H1 (cell line): ENCODE measurements around the gene LIPC. TPM values are rescaled to one million over a fixed set of nuclear protein-coding genes. Genes with fewer than 3 reads are reported as not detected.

ENCODE experiments used
- CTCF ChIA-PET: fragments of 300-600 bp; sonication (Branson Sonifier 250); formaldehyde crosslinking; loops from one replicate; lab custom pipeline; 2021; ENCODE audit not compliant: partially characterized antibody; lab: Charles Lee
- POLR2A ChIA-PET: fragments of 300-600 bp; sonication (Branson Sonifier 250); formaldehyde crosslinking; loops from one replicate; lab custom pipeline; 2021; ENCODE audit warnings: inconsistent platforms; ENCODE audit not compliant: partially characterized antibody; lab: Charles Lee
- DNase-seq, 2 experiments: peaks; one replicate each; pipeline versions ENCODE4 v3.0.0 to v3.0.0-alpha.2; 2010 to 2022; ENCODE audit warnings: low spot score in 2 of 2, low read depth in 1 of 2, mixed read lengths in 1 of 2
- FAIRE-seq: peaks from 2 replicates; lab custom pipeline; 2011; peaks lifted over from hg19 to GRCh38; lab: Jason Lieb, UNC
- H2AFZ ChIP-seq: 2 replicates; pipeline ENCODE4 v1.8.1; 2012; ENCODE audit warnings: low read length, inconsistent platforms
- H2AK5ac ChIP-seq: 2 replicates; pipeline ENCODE4 v1.6.1; 2013; ENCODE audit warnings: low read depth, low read length
- H2BK120ac ChIP-seq: replicated peaks from 2 replicates; pipeline ENCODE3; 2013; ENCODE audit warnings: low read depth, low read length, inconsistent platforms
- H2BK12ac ChIP-seq: 2 replicates; pipeline ENCODE4 v1.6.1; 2013; ENCODE audit warnings: low read depth, low read length
- H2BK15ac ChIP-seq: 2 replicates; pipeline ENCODE4 v1.6.1; 2013; ENCODE audit warnings: low read length
- H2BK20ac ChIP-seq: 2 replicates; pipeline ENCODE4 v1.6.1; 2013; ENCODE audit warnings: low read length
- H2BK5ac ChIP-seq: 2 replicates; pipeline ENCODE4 v1.6.1; 2013; ENCODE audit warnings: low read depth, low read length
- H3K14ac ChIP-seq: 2 replicates; pipeline ENCODE4 v1.6.1; 2013; ENCODE audit warnings: inconsistent platforms; ENCODE audit not compliant: insufficient read length
- H3K18ac ChIP-seq: 2 replicates; pipeline ENCODE4 v1.6.1; 2013; ENCODE audit warnings: low read length; ENCODE audit errors: extremely low read depth
- H3K23ac ChIP-seq: 2 replicates; pipeline ENCODE4 v1.6.1; 2013; ENCODE audit warnings: inconsistent platforms; ENCODE audit not compliant: insufficient read length
- H3K23me2 ChIP-seq: 2 replicates; pipeline ENCODE4 v1.6.1; 2013; ENCODE audit warnings: low read depth, low read length
- H3K27ac ChIP-seq: 2 replicates; pipeline ENCODE4 v1.6.1; 2011; ENCODE audit warnings: low read depth, low read length, inconsistent platforms
- H3K27me3 ChIP-seq, 4 experiments: replicated peaks in 1 of 4; 1 replicate in 1 of 4; 2 replicates in 3 of 4; pipeline versions ENCODE4 v1.6.1 to v1.8.1; 2011 to 2013; ENCODE audit warnings: low read length in 3 of 4, mild to moderate bottlenecking in 3 of 4, inconsistent platforms in 2 of 4, mixed read lengths in 2 of 4, moderate library complexity in 1 of 4; ENCODE audit not compliant: control insufficient read depth in 3 of 4, insufficient read depth in 3 of 4; ENCODE audit errors: extremely low read depth in 1 of 4
- H3K36me3 ChIP-seq, 4 experiments: 2 replicates each; pipeline versions ENCODE4 v1.6.1 to v1.8.1; 2011 to 2013; ENCODE audit warnings: mild to moderate bottlenecking in 4 of 4, low read length in 3 of 4, moderate library complexity in 2 of 4, control low read depth in 1 of 4, inconsistent platforms in 1 of 4; ENCODE audit not compliant: insufficient read depth in 4 of 4, control insufficient read depth in 2 of 4
- H3K4ac ChIP-seq: replicated peaks from 2 replicates; pipeline ENCODE3; 2013; ENCODE audit warnings: low read length, low read depth, mixed read lengths, inconsistent platforms; ENCODE audit not compliant: insufficient read length
- H3K4me1 ChIP-seq, 4 experiments: replicated peaks in 1 of 4; 1 replicate in 1 of 4; 2 replicates in 3 of 4; pipeline versions ENCODE4 v1.6.1 to v1.8.1; 2011 to 2013; ENCODE audit warnings: low read length in 3 of 4, inconsistent platforms in 2 of 4, mixed read lengths in 1 of 4; ENCODE audit not compliant: insufficient read depth in 4 of 4, control insufficient read depth in 3 of 4
- H3K4me2 ChIP-seq, 2 experiments: 2 replicates each; pipeline versions ENCODE4 v1.6.1 to v1.8.1; 2011 to 2013; ENCODE audit warnings: low read depth in 2 of 2, low read length in 2 of 2, control low read depth in 1 of 2, inconsistent platforms in 1 of 2, mild to moderate bottlenecking in 1 of 2; ENCODE audit not compliant: insufficient read depth in 1 of 2
- H3K4me3 ChIP-seq, 4 experiments: fragments of 200-600, 300-600 bp in 1 of 4; sonication (generic), shearing (Covaris generic), sonication (Bioruptor Twin) in 1 of 4; 2 replicates each; pipeline versions ENCODE4 v1.5.1 to v1.8.1; 2011 to 2016; ENCODE audit warnings: low read length in 4 of 4, low read depth in 3 of 4, control low read depth in 2 of 4, inconsistent platforms in 2 of 4, mild to moderate bottlenecking in 2 of 4, mixed read lengths in 1 of 4, moderate library complexity in 1 of 4; ENCODE audit not compliant: insufficient read depth in 2 of 4; ENCODE audit errors: extremely low read depth in 1 of 4
- H3K56ac ChIP-seq: replicated peaks from 2 replicates; pipeline ENCODE3; 2013; ENCODE audit warnings: low read depth, mild to moderate bottlenecking, mixed read lengths, low read length, inconsistent platforms; ENCODE audit not compliant: insufficient read length
- H3K79me1 ChIP-seq: 2 replicates; pipeline ENCODE4 v1.6.1; 2013; ENCODE audit warnings: low read depth, low read length, control low read depth
- H3K79me2 ChIP-seq, 2 experiments: 2 replicates each; pipeline versions ENCODE4 v1.6.1 to v1.8.1; 2012 to 2013; ENCODE audit warnings: low read length in 2 of 2, mild to moderate bottlenecking in 2 of 2, inconsistent platforms in 1 of 2; ENCODE audit not compliant: insufficient read depth in 2 of 2, control insufficient read depth in 1 of 2
- H3K9ac ChIP-seq, 4 experiments: replicated peaks in 1 of 4; 1 replicate in 1 of 4; 2 replicates in 3 of 4; pipeline versions ENCODE4 v1.6.1 to v1.8.1; 2011 to 2013; ENCODE audit warnings: low read depth in 3 of 4, low read length in 3 of 4, control low read depth in 2 of 4, mild to moderate bottlenecking in 2 of 4, moderate library complexity in 2 of 4, inconsistent platforms in 1 of 4; ENCODE audit errors: extremely low read depth in 1 of 4
- H3K9me3 ChIP-seq, 2 experiments: 2 replicates each; pipeline versions ENCODE4 v1.6.1 to v1.8.1; 2012 to 2013; ENCODE audit warnings: mild to moderate bottlenecking in 2 of 2, moderate library complexity in 2 of 2, control low read depth in 1 of 2, inconsistent platforms in 1 of 2, low read depth in 1 of 2, low read length in 1 of 2, mixed read lengths in 1 of 2; ENCODE audit not compliant: insufficient read depth in 2 of 2
- H4K20me1 ChIP-seq, 2 experiments: replicated peaks in 1 of 2; 2 replicates each; pipeline versions ENCODE3 to v1.8.1; 2011 to 2013; ENCODE audit warnings: inconsistent platforms in 2 of 2, low read length in 2 of 2, mild to moderate bottlenecking in 1 of 2; ENCODE audit not compliant: insufficient read depth in 2 of 2, control insufficient read depth in 1 of 2
- H4K5ac ChIP-seq: 2 replicates; pipeline ENCODE4 v1.6.1; 2013; ENCODE audit warnings: low read length, low read depth, mixed read lengths, inconsistent platforms; ENCODE audit not compliant: insufficient read length
- H4K8ac ChIP-seq: 2 replicates; pipeline ENCODE4 v1.8.0; 2013; ENCODE audit warnings: mild to moderate bottlenecking, moderate library complexity, low read length, inconsistent platforms; ENCODE audit not compliant: insufficient read depth; ENCODE audit errors: extremely low read depth
- H4K91ac ChIP-seq: replicated peaks from 2 replicates; pipeline ENCODE3; 2013; ENCODE audit warnings: low read length, mixed read lengths, inconsistent platforms; ENCODE audit not compliant: insufficient read length
- JUN ChIP-seq: IDR thresholded peaks from 2 replicates; pipeline ENCODE4 v1.6.1; 2011; ENCODE audit warnings: low read depth, mild to moderate bottlenecking, improper control_type of control experiment, low read length
- NRF1 ChIP-seq: IDR thresholded peaks from 2 replicates; pipeline ENCODE4 v1.6.1; 2011; ENCODE audit warnings: mild to moderate bottlenecking, low read depth, low read length, improper control_type of control experiment
- SP1 ChIP-seq: IDR thresholded peaks from 2 replicates; pipeline ENCODE4 v1.6.1; 2011; ENCODE audit warnings: low read depth, low read length
- WGBS, 2 experiments: shearing (Covaris generic) in 1 of 2; methylation state at CpG; one replicate each; pipeline versions ENCODE4 v1.1.6 to v1.1.7; 2013 to 2015; ENCODE audit warnings: low lambda C conversion rate in 2 of 2, mixed read lengths in 2 of 2, inconsistent platforms in 1 of 2, low coverage in 1 of 2, missing lambda C conversion rate in 1 of 2; ENCODE audit not compliant: insufficient replicate concordance in 2 of 2, insufficient coverage in 1 of 2, insufficient read length in 1 of 2; ENCODE audit errors: extremely low coverage in 1 of 2, missing lambda C conversion rate in 1 of 2; 5-methylcytosine and 5-hydroxymethylcytosine counted together
- polyA plus RNA-seq, 7 experiments: library from polyadenylated mRNA; depleted of rRNA in 3 of 7; stranded (reverse) in 5 of 7; unstranded in 2 of 7; fragments of >200 nt in 5 of 7; fragments of 200-250 nt in 2 of 7; gene quantifications; 1 replicate in 5 of 7; 2 replicates in 1 of 7; 4 replicates in 1 of 7; pipeline versions ENCODE4 v1.2.1 to v1.2.3, GENCODE V29; 2011 to 2013; ENCODE audit warnings: missing spikeins in 2 of 7, mixed read lengths in 2 of 7
- total RNA-seq: library from RNA; stranded (reverse); fragmentation: NEBNext Ultra II Directional; extraction: Animal tissue kit (Norgen Biotek cat#: 25700); gene quantifications from 2 replicates; pipeline ENCODE4 v1.2.1, GENCODE V29; 2021

The LIPC gene
- total and polyA plus RNA-seq, 2 of the 8 experiments (the other 6 are each of a cell fraction or from before 2014, with no cell fraction given): not detected

GRCh38 chr15:58556028-58556361, 124.2 kb downstream of the LIPC start:
- Histone ChIP-seq H3K27ac (no peak overlapping the region), H3K9me3 (peaks cover 7 to 8% of the 10 kb centered on the region in 2 experiments; a peak in 3 of 4 replicates), H2AK5ac (no peak overlapping the region), H2BK15ac (no peak overlapping the region), H4K20me1 (no peaks in the 10 kb centered on the region), H3K36me3 (no peaks in the 10 kb centered on the region), H3K79me2 (no peaks in the 10 kb centered on the region), H4K91ac (no peak overlapping the region), H2BK120ac (no peak overlapping the region), H3K4me3 (no peak overlapping the region), H3K23ac (no peak overlapping the region), H3K23me2 (no peaks in the 10 kb centered on the region), H4K8ac (no peak overlapping the region), H2AFZ (no peak overlapping the region), H3K4me1 (peaks cover 0 to 7% (median 3%) of the 10 kb centered on the region in 4 experiments; a peak in 4 of 7 replicates), H3K14ac (no peak overlapping the region), H3K4ac (no peak overlapping the region), H3K9ac (no peak overlapping the region), H3K56ac (no peak overlapping the region), H3K79me1 (no peaks in the 10 kb centered on the region), H2BK12ac (no peak overlapping the region), H3K27me3 (no peaks in the 10 kb centered on the region; a peak in 1 of 7 replicates), H2BK5ac (no peak overlapping the region), H3K18ac (no peak overlapping the region), H2BK20ac (no peak overlapping the region), H4K5ac (no peak overlapping the region), H3K4me2 (no peak overlapping the region)
- WGBS, 2 experiments: 91% methylated on average over 2 of the region's 2 CpGs; no CpG with 5 or more reads in 1 of the 2 experiments
- POLR2A ChIA-PET: no interaction called here
- no peak for TF ChIP-seq NRF1
- TF ChIP-seq JUN: no peak
- TF ChIP-seq SP1: no peak
- DNase-seq (no peak), FAIRE-seq (no peak)
- CTCF ChIA-PET: interaction anchor here (0.5 to 2.1 kb wide), 7 partner anchors 13 to 328 kb away, joined by 3 to 5 read pairs (median 4); no protein-coding TSS in a partner anchor
